Hematopoietic multipotent progenitor cell treated with erythropoietin and hydrocortisone succinate and interleukin-3 and kit ligand, for 15 days (in vitro differentiated cells): ENCODE measurements around the gene CRYGN.

ENCODE experiments used
- DNase-seq: peaks from one replicate; pipeline ENCODE4 v3.0.0-alpha.2; 2015; ENCODE audit warnings: low spot score

Gene CRYGN

DNA sequence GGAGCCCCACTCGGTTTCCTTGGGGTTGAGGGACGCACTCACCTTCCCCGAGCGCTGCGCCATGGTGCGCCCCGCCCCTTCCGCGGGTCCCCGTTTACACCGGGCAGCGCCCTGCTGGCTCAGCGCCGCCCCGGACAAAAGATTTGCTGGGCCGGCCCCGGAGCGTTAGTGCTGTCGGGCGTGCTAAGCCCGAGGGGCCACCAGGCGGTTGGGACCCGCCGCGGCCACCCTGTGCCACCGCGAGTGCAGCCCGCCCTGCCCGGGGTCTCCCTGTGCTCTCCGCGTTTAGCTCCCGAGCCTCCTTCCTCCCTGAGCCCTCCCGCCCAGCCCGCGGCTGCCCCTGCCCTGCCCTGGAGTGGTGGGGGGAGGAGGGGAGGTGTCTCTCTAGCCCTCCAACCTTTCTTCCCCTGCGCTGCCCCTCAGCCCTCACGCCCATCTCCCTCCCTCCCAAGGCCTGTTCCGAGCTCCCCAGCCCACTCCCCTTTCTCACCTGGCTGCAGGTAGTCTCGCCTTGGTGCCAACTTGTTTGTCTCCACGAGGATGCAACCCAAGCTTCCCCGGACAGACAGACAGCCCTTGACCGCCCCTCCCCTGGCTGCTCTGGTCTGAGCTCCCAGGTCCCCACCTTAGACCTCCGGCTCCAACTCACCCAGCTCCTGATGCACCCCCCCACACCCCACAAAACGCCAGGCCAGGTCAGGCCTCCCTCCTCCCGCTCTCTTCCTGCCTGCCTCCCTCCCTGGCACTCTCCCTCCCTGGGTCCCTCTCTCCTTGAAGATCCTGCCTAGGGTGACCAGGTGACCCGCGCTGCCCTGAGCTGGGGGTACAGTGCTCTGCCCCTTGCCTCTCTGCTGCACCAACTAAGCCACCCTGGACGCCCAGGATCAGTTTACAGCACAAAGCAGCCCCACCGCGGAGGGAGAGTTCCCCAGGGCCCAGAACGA, at the start of gene CRYGN:
CRYGN (minus strand) TSS at position 287 of the 944 bp plus-strand sequence; CDS start at position 63, 224 bp downstream.
- DNase-seq: no peak

DNA sequence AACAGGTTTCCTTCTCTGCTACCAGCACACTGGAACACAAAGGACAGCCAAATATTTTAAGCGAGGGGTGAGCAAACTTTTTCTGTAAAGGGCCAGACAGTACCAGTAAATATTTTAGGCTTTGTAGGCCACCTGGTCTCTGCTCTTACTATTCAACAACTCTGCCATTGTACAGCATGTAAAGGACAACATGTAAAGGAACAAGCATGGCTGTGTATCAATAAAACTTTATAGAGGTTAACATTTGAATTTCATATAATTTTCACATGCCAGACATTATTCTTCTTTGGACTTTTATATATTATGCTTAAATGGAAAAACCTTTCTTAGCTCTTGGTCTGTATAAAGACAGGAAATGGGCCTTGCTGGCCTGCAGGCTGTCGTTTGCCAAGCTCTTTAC, 49.6 kb upstream of the CRYGN start:
- DNase-seq: no peak

GRCh38 chr7:151488096-151488495, 48.2 kb upstream of the CRYGN start:
- DNase-seq: no peak

GRCh38 chr7:151487228-151487627, 47.3 kb upstream of the CRYGN start:
- DNase-seq: no peak

- no peak for DNase-seq
Measured at GRCh38 chr7:151486074-151486473, 46.1 kb upstream of the CRYGN start.

GRCh38 chr7:151484971-151485707, 45.2 kb upstream of the CRYGN start:
- no peak for DNase-seq

DNA sequence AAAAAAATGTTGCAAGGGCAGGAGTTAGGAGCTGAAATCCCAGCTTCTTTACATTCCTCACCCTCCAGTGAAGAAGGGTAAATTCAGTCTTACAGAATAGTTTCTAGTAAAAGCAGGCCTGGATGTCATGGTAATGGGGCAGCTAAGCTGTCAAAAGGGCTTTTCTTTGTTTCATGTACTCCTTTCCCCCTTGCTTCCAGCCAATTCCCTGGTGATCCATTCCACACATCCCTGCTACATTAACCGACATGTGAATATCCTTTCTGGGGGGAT, 43.7 kb upstream of the CRYGN start:
- DNase-seq: no peak

- DNase-seq: no peak
Measured at GRCh38 chr7:151482883-151483710, 43.2 kb upstream of the CRYGN start.

DNA sequence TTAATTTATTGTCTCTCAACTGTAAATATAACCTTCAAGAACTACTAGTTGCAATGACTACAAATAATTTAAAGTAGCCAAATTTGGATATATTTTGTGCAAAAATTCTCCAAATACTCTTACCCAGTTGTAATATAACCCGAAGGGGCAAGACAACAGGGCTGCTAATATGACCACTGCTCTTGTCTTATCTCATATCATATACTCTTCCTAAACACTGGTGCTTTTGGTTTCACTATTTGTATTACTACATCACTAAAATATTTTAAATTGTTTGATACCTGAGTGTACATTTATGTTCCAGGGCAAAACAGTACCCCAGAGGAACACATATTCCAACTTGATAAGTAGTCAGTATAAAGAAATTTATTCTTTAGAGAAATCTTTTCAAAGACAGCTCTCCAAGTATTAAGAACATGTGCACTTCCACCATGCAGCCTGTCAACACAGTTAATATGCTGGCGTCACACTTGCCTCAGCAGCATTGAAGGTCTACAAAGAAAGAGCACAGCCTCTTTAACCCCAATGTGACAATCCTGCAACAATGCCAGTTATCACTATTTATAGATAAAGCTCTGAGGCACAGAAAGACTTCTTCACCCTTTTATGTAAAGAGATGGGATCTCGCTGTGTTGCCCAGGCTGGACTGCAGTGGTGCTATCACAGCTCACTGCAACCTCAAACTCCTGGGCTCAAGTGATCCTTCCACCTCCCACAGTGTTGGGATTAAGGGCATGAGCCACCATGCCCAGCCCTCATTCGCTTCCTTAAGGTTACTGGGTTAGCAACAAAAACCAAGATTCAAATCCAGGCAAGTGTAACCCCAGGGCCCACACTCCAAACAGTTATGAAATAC, 41.9 kb upstream of the CRYGN start:
- no peak for DNase-seq

DNA sequence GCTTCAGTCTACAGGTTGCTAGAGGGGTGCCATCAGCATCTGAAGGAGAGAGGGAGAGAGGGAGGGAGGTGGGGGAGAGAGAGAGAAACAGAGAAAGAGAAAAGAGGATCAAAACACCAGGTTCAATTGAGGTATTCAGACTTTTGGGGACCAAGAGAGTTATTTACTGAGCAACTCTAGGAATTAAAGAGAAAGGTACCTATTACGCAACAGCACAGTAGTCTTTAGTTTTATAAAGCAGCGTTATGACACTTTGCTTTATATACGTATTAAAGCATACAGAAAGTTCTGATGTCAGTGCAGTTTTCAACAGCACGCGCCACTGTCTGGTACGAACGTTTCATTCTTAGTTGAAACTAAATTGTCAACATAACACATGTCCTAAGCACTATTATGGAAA, 37.9 kb upstream of the CRYGN start:
- no peak for DNase-seq

DNA sequence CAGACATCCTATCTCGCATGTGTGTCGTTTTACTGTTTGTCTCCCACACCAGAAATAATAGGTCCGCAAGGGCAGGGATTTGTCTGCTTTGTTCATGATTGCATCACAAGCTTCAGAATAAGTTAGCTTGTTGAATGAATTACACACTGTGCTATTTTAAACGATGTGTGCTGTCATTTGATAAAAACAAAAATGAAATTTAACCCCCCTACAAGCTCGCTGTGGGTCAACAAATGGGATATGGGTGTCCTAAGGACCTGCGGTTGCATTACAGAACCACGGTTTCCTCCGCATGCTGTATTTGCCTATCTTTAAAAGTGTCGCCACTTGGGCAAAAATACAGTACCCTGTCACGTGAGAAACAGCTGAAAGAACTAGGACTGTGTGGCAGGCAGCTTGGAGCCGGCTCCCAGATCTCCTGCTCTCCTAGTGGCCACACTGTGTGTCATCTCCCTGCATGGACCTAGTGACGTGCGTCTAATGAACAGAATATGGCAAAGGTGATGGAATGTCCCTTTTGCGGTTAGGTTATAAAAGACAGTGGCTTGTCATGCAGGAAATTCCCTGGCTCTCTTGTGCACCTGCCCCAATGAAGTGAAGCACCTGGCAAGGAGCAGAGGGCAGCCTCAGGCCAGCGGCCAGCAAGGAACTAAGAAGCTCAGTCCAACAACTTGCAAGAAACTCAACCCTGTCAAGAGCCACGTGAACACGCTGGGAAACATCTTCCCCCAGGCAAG, 32.9 kb upstream of the CRYGN start:
- DNase-seq: no peak

DNA sequence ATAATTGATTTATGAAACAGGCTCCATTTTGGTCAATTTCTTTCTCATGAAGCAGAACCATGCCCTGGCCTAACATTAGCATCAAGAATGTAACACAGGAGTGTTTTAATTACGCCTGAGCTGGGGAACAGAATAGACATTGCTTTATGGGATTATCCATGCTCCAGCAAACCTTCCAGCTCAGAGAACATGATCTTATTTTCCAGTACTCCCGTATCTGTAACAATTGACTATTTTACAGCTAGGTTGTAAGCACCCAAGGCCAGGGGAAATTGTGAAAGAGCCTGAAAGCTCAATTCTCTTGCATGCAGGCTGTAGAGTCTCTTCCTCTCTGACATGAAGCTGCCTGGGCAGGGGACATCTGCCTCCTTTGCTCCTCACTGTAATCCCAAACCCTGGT, 30.8 kb upstream of the CRYGN start:
- DNase-seq: no peak

DNA sequence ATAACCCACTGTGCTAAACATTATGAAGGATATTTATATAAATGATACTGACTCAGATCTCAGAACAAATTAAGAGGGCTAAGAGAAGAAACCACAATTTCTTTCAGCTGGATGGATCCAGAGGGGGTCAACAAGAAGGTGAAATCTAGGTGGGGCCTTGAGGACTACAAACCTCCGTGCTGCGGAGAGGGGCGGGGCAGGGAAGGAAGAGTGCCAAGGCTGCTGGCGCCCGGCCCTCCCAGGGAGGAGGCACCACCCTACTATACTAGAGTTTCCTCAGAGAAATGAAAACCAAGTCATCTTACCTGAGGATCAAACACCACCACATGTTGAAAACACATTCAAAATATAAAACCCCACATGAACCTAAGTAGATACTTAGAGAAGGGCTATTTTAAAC, 29.3 kb upstream of the CRYGN start:
- DNase-seq: peak; percentile 36

DNA sequence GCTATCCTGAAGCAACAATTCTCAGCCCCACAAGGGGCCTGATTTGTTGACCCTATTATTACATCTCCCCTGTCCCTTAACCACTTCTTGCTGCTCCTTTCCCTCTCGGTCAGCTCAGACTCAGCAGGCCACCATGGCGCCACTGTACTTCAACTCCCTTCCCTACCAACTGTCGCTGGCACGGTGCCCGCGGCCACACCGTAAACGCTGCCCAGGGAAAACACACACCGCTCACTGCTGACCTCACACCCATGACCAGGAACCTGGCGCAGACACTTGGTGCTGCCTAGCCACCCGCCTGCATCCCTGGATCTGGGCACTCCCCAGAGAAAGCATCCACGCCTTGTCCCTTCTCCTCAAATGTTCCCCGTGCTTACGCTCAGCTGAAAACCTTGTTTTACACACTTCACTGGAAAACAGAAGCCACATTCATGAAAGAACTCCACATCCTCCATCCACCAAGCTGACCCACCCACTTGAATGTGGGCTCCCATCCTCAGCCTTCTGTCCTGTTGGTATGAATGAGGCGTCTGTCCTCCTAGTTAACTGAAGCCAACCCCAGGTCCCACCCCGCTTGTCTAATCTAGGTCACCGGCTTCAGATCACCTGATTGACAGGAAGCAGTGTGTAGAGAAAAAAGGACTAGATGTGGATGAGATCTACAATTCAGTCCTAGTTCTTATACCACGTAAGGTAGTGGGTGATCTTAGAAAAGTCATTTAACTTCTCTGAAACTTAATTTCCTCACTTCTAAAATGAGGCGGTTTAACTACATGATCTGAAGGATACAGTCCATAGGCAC, 28.5 kb upstream of the CRYGN start:
- no peak for DNase-seq

DNA sequence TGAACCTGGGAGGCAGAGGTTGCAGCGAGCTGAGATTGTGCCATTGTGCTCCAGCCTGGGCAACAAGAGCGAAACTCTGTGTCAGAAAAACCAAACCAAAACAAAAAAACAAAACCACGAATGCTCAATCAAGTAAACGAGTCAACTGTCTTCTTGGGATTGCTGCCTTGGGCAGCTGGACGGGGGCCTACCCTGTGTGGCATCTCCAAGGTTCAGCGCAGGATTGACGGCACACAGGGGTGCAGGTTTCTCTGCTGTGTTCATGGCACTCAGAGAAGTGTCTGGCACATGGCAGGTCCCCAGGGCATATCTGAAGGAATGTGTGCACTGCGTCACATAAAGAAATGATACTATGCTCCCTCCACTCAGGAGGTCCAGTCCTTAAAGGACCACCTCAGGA, 25.2 kb upstream of the CRYGN start:
- no peak for DNase-seq

- no peak for DNase-seq
Measured at GRCh38 chr7:151462306-151462779, 22.4 kb upstream of the CRYGN start.

GRCh38 chr7:151461942-151462230, 21.9 kb upstream of the CRYGN start:
- DNase-seq: no peak

DNA sequence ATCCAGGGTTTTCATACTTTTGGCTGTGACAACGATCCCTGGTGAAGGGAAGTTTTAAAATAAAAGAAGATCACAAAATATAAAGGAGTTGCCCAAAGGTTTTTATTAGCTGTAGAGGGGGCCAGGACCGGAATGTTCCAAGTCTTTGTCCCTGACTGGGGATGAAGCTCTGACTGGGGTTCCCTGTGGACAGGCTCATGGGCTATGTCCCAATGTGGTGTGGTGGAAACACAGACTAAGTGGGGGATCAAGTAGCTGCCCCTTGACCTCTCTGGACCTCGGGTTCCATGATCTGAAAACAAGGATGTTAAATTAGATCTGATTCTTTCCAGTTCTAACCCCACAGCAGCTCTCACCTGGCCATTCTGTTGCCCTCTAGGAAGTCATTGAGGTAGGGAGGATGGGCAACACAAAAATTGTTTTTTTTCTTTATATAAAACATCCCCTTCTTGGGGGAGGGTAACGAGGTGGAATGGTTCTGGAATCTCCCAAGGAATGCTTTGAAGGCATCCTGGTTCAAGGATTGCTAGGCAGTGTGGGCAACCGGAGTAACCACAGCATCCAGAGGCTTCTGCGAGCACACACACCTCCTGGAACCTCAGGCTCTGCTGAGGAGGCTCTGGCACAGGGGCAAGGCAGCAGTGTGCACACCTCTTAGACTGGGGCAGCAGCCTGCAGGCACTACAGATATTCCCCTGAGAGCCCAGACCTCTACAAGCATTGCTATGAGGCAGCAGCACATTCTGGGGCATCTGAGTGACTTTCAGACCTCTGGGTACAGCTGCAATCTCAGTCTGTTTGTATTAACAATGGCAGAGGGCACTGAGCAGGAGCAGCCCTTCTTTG, 21.4 kb upstream of the CRYGN start:
- DNase-seq: no peak

GRCh38 chr7:151460474-151460855, 20.5 kb upstream of the CRYGN start:
- DNase-seq: no peak
